ENCODE measurements around the gene ZP1. TPM values are rescaled to one million over a fixed set of nuclear protein-coding genes. Genes with fewer than 3 reads are reported as not detected.

ZP1 gene
- total RNA-seq, 1 donor from 2014 or later = 0.40 TPM

DNA sequence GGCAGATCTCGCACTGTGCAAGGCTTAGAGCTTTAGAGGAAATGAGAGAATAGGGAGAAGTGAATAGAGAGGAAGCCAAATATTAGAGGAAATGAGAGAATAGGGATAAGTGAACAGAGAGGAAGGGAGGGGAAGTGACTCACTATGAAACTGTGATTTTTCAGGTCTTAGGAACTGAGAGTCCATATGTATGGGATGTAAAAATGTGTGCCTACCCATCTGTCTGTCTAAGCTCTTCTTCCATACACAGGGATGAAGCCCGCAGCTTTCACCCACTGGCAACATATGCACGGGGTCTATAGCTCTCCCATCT lies 31.9 kb upstream of the ZP1 start:
- peaks cover 12% of the 10 kb centered on the region for H3K4me1 Mint-ChIP-seq (ENCODE audit: low read depth)
- no peak for DNase-seq (ENCODE audit: low spot score)
- H3K9me3 Mint-ChIP-seq (ENCODE audit: low read depth) = no peaks in the 10 kb centered on the region
- H3K27ac Mint-ChIP-seq (ENCODE audit: unreplicated experiment) = no peak overlapping the region
- TF ChIP-seq, protein P1, sequence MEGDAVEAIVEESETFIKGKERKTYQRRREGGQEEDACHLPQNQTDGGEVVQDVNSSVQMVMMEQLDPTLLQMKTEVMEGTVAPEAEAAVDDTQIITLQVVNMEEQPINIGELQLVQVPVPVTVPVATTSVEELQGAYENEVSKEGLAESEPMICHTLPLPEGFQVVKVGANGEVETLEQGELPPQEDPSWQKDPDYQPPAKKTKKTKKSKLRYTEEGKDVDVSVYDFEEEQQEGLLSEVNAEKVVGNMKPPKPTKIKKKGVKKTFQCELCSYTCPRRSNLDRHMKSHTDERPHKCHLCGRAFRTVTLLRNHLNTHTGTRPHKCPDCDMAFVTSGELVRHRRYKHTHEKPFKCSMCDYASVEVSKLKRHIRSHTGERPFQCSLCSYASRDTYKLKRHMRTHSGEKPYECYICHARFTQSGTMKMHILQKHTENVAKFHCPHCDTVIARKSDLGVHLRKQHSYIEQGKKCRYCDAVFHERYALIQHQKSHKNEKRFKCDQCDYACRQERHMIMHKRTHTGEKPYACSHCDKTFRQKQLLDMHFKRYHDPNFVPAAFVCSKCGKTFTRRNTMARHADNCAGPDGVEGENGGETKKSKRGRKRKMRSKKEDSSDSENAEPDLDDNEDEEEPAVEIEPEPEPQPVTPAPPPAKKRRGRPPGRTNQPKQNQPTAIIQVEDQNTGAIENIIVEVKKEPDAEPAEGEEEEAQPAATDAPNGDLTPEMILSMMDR (IDR thresholded peaks at IDR 0.05) = no peak
- no peak overlapping the region for H3K4me3 Mint-ChIP-seq (ENCODE audit: unreplicated experiment)
- peaks cover 32% of the 10 kb centered on the region for H3K27me3 Mint-ChIP-seq (ENCODE audit: low read depth)
- no peaks in the 10 kb centered on the region for H3K36me3 Mint-ChIP-seq (ENCODE audit: low read depth)

DNA sequence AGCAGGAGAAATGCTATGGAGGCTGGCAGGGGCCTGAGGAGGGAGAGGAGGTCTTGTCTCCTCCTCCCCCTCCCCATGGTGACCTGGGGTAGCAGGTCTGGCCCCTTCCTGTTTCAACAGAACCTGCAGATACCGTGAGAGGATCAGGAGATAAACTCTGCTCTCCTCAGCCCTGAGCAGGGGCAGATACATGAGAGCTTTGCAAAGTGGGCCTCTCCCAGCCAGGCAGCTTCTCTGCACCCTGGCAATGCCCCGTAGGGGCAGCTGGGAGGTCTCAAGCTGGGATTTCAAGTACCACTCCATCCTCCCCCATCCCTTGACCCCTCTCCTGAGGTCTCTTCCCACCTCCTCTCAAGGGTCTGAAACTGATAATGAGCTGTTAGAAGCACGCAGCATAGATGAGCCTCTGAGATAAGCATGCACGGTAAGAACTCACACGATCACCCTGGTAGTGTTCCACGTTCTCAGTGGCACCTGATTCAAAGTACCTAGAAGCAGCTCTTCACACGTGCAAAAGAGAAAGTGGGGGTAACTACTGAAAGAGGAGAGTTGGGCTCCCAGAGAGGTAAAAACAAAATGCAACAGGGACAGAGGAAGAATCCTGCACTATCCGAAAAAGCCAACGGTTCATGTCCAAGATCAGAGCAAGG lies 30.4 kb upstream of the ZP1 start:
- Mint-ChIP-seq H3K27ac (ENCODE audit: unreplicated experiment) (no peak overlapping the region), H3K4me3 (ENCODE audit: unreplicated experiment) (no peak overlapping the region), H3K4me1 (ENCODE audit: low read depth) (peaks cover 23% of the 10 kb centered on the region), H3K9me3 (ENCODE audit: low read depth) (no peaks in the 10 kb centered on the region), H3K27me3 (ENCODE audit: low read depth) (peaks cover 31% of the 10 kb centered on the region), H3K36me3 (ENCODE audit: low read depth) (no peaks in the 10 kb centered on the region)
- TF ChIP-seq, protein P1 (IDR thresholded peaks at IDR 0.05) = no peak
- DNase-seq (ENCODE audit: low spot score) = no peak

DNA sequence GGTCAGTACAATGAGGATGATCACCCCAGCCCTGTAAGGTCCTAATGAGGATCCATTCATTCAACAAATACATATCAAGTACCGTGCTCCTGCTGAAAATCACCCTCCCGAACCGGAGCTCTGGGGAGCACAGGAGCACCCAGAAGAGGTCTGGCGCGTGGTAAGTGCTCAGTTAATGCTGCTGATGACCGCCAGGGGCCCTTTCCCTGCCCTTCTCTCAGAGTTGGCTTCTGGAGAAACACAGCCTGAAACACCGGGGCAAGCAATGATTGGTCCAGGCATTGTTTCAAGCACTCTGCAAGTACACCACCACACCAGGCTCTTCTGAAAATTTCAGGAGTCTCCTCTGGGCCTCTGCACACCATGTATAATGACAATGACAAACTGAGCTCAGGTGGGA lies 29.2 kb upstream of the ZP1 start:
- Mint-ChIP-seq H3K27me3 (ENCODE audit: low read depth) (peaks cover 23% of the 10 kb centered on the region), H3K4me1 (ENCODE audit: low read depth) (peaks cover 33% of the 10 kb centered on the region), H3K9me3 (ENCODE audit: low read depth) (no peaks in the 10 kb centered on the region), H3K36me3 (ENCODE audit: low read depth) (no peaks in the 10 kb centered on the region), H3K27ac (ENCODE audit: unreplicated experiment) (no peak overlapping the region), H3K4me3 (ENCODE audit: unreplicated experiment) (no peak overlapping the region)
- DNase-seq (ENCODE audit: low spot score) = no peak
- TF ChIP-seq, protein P1 (IDR thresholded peaks at IDR 0.05) = peak; percentile 59

DNA sequence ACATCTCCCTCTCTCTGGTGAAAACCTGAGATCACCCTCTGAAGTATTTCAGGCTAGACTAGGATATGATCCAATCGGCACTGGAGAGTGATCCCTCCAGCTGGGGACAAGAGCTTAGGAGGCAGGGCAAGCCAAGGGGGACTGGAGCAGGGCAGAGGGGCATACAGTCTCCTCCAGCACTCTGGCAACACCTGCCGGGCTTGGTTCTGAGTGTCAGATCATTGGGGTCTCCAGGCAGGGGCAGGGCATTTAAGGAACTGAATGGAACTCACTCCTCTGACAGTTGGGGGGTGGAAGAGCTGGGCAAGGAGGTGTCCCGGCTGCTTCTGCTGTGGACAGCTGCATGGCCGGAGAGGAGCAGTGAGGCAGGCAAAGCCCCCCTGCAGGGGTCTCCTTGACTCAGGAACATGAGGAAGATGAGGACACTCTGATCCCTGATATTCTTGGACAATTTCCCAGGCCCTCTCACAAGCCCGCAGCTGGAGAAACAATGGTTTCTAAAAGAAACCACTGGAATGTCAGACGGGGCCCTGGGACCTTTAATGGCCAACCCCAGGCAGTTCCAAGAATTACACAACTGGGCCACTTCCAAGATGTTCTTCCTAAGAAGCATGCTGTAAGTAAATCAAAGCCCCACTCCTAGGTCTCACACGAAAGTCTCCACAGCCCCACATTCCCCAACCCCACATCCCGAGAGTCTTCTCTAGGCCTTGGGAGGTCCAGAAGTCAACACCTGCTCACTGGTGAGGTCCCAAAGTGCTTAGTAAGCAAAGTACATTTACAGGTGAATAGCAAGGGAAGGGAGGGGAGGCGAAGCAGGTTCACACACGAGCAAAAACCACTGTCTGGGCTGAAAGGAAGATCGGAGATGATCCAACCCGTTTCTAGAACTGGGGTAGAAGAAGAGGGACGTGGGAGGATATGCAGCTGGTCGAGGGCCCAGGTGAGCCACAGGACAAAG lies 26.6 kb upstream of the ZP1 start:
- peaks cover 13% of the 10 kb centered on the region for H3K27me3 Mint-ChIP-seq (ENCODE audit: low read depth)
- H3K4me3 Mint-ChIP-seq (ENCODE audit: unreplicated experiment) = peak overlapping the region; percentile 82
- peaks cover 2% of the 10 kb centered on the region for H3K36me3 Mint-ChIP-seq (ENCODE audit: low read depth)
- no peak for DNase-seq (ENCODE audit: low spot score)
- peaks cover 57% of the 10 kb centered on the region for H3K4me1 Mint-ChIP-seq (ENCODE audit: low read depth)
- H3K27ac Mint-ChIP-seq (ENCODE audit: unreplicated experiment) = peak overlapping the region; percentile 97
- no peaks in the 10 kb centered on the region for H3K9me3 Mint-ChIP-seq (ENCODE audit: low read depth)
- TF ChIP-seq, protein P1 (IDR thresholded peaks at IDR 0.05) = no peak

DNA sequence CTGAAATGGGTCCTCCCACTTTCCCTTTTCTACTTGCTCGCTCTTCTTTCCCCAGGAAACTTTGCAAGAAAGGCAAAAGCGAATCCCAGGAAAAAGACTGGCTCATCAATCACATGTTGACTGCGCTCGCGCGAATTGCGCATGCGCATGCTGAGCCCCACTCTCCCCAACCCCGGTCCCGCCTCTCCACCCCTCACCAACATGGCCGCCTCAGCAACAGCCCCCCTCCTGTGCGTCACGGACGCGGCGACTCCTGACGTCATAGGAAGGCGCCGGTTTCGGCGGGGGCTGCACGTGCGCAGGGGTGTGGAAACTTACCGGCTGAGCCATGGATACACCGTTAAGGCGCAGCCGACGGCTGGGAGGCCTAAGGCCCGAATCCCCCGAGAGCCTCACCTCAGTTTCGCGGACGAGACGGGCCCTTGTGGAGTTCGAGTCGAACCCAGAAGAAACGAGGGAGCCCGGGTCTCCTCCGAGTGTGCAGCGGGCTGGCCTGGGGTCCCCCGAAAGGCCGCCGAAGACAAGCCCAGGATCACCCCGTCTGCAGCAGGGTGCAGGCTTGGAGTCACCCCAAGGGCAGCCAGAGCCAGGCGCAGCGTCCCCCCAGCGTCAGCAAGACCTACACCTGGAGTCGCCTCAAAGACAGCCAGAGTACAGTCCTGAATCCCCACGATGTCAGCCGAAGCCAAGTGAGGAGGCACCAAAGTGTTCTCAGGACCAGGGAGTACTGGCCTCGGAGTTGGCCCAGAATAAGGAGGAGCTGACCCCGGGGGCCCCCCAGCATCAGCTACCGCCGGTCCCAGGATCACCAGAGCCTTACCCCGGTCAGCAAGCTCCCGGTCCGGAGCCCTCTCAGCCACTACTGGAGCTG lies 25.3 kb upstream of the ZP1 start, which contains the start of gene CCDC86:
Gene CCDC86 (plus strand): TSS at position 317 of the 871 bp plus-strand sequence. CDS start 12 bp downstream, at position 329.
- H3K9me3 Mint-ChIP-seq (ENCODE audit: low read depth) = no peaks in the 10 kb centered on the region
- H3K4me1 Mint-ChIP-seq (ENCODE audit: low read depth) = peaks cover 57% of the 10 kb centered on the region
- H3K27ac Mint-ChIP-seq (ENCODE audit: unreplicated experiment) = peak within 1 kb of the TSS; percentile 97
- peaks cover 2% of the 10 kb centered on the region for H3K36me3 Mint-ChIP-seq (ENCODE audit: low read depth)
- DNase-seq (ENCODE audit: low spot score) = peak; percentile 98
- H3K4me3 Mint-ChIP-seq (ENCODE audit: unreplicated experiment) = peak within 1 kb of the TSS; percentile 82
- H3K27me3 Mint-ChIP-seq (ENCODE audit: low read depth) = peaks cover 11% of the 10 kb centered on the region
- TF ChIP-seq, protein P1 (IDR thresholded peaks at IDR 0.05) = no peak

Data from chondrocyte (in vitro differentiated cells).